K562 (cell line): ENCODE data around the gene PLK4. TPM values are rescaled to one million over a fixed set of nuclear protein-coding genes. Genes with fewer than 3 reads are reported as not detected.

Source experiments
- ATAC-seq: fragments of 200-7000 bp; cut with Tn5 transposase; 3 replicates; pipeline ENCODE4 v1.9.1; 2020; ENCODE audit warnings: moderate library complexity
- BruUV-seq: library from RNA; stranded (reverse); fragments of 400-500 nt; replicated peaks from 2 replicates; lab custom pipeline; 2021; lab: Mats Ljungman, UMichigan
- CTCF ChIA-PET: fragments of 300-600 bp; formaldehyde crosslinking; extraction: SDS; loops from one replicate; lab custom pipeline; 2021; ENCODE audit warnings: low intra/inter-chr PET ratio; lab: Yijun Ruan, JAX
- POLR2A ChIA-PET: fragments of 300-600, 350-650 bp; sonication (Branson Sonifier 250); formaldehyde crosslinking; extraction: SDS; loops from one replicate; lab custom pipeline; 2021; ENCODE audit warnings: antibody characterized with exemption, inconsistent platforms; lab: Yijun Ruan, JAX
- DNase-seq, 4 experiments: peaks; one replicate each; pipeline versions ENCODE4 v3.0.0 to v3.0.0-alpha.2; 2011 to 2018; ENCODE audit warnings: low spot score in 3 of 4, mixed read lengths in 3 of 4; ENCODE audit errors: extremely low read depth in 1 of 4
- FAIRE-seq: peaks from 2 replicates; lab custom pipeline; 2011; peaks lifted over from hg19 to GRCh38; lab: Jason Lieb, UNC
- H2AFZ ChIP-seq: 2 replicates; pipeline ENCODE4 v1.6.0; 2011; ENCODE audit warnings: low read depth, low read length, control low read depth, inconsistent platforms
- H3K27ac ChIP-seq: fragments of 200-600 bp; 3 replicates; pipeline ENCODE4 v1.8.0; 2011; ENCODE audit warnings: low read depth, mild to moderate bottlenecking, control low read depth, inconsistent platforms, low read length, moderate library complexity, mixed read lengths; ENCODE audit errors: extremely low read depth
- H3K27me3 ChIP-seq, 2 experiments: fragments of 300-600 bp in 1 of 2; 2 replicates in 1 of 2; 3 replicates in 1 of 2; pipeline versions ENCODE4 v1.6.0 to v1.8.0; 2011; ENCODE audit warnings: inconsistent platforms in 2 of 2, low read length in 2 of 2, mild to moderate bottlenecking in 1 of 2, mixed read lengths in 1 of 2, moderate library complexity in 1 of 2; ENCODE audit not compliant: control insufficient read depth in 2 of 2, insufficient read depth in 2 of 2
- H3K36me3 ChIP-seq: fragments of 300-600 bp; 3 replicates; pipeline ENCODE4 v1.8.0; 2011; ENCODE audit warnings: mild to moderate bottlenecking, low read length, inconsistent platforms; ENCODE audit not compliant: control insufficient read depth, insufficient read depth
- H3K4me1 ChIP-seq, 2 experiments: fragments of 200-600 bp in 1 of 2; replicated peaks in 1 of 2; 2 replicates in 1 of 2; 3 replicates in 1 of 2; pipeline versions ENCODE4 v1.5.1 to v1.8.0; 2011; ENCODE audit warnings: inconsistent platforms in 2 of 2, low read length in 2 of 2, mild to moderate bottlenecking in 1 of 2, mixed read lengths in 1 of 2, moderate library complexity in 1 of 2; ENCODE audit not compliant: control insufficient read depth in 2 of 2, insufficient read depth in 2 of 2
- H3K4me2 ChIP-seq: 2 replicates; pipeline ENCODE4 v1.6.1; 2011; ENCODE audit warnings: low read length, control low read depth, inconsistent platforms, mixed read lengths; ENCODE audit not compliant: insufficient read depth
- H3K4me3 ChIP-seq: fragments of 200-600 bp; sonication (generic), shearing (Covaris generic); 2 replicates; pipeline ENCODE4 v1.5.1; 2016; ENCODE audit warnings: control low read depth, inconsistent platforms
- H3K79me2 ChIP-seq: fragments of 200-600 bp; 3 replicates; pipeline ENCODE4 v1.8.0; 2011; ENCODE audit warnings: low read length, inconsistent platforms; ENCODE audit not compliant: control insufficient read depth, insufficient read depth
- H3K9ac ChIP-seq, 2 experiments: 2 replicates each; pipeline versions ENCODE4 v1.6.0 to v1.6.1; 2011; ENCODE audit warnings: low read depth in 2 of 2, low read length in 2 of 2, control low read depth in 1 of 2, inconsistent platforms in 1 of 2, mild to moderate bottlenecking in 1 of 2, mixed read lengths in 1 of 2; ENCODE audit not compliant: insufficient read depth in 1 of 2
- H3K9me1 ChIP-seq: one replicate; pipeline ENCODE4 v1.6.0; 2011; ENCODE audit warnings: inconsistent platforms, mild to moderate bottlenecking, low read length, moderate library complexity; ENCODE audit not compliant: control insufficient read depth, insufficient read depth
- H3K9me3 ChIP-seq: replicated peaks from 2 replicates; pipeline ENCODE4 v1.5.1; 2011; ENCODE audit warnings: low read depth, low read length, inconsistent platforms; ENCODE audit not compliant: control insufficient read depth, insufficient read depth
- H4K20me1 ChIP-seq: replicated peaks from 2 replicates; pipeline ENCODE4 v1.6.1; 2011; ENCODE audit warnings: low read length, inconsistent platforms, mixed read lengths; ENCODE audit not compliant: control insufficient read depth, insufficient read depth
- KLF10 ChIP-seq: fragments of 250-450 bp; sonication (Bioruptor Pico); IDR thresholded peaks from 2 replicates; pipeline ENCODE4 v1.6.1; 2021; ENCODE audit warnings: matching md5 sums
- KLF6 ChIP-seq: fragments of 250-450 bp; sonication (Bioruptor Pico); IDR thresholded peaks from 2 replicates; pipeline ENCODE4 v1.4.0; 2020; ENCODE audit warnings: mild to moderate bottlenecking, moderate library complexity, borderline replicate concordance
- MEIS2 ChIP-seq: fragments of 450-650 bp; IDR thresholded peaks from 2 replicates; pipeline ENCODE4 v1.6.1; 2014; ENCODE audit warnings: mild to moderate bottlenecking; ENCODE audit not compliant: partially characterized antibody
- NCOA6 ChIP-seq: fragments of 450-650 bp; IDR thresholded peaks from 2 replicates; pipeline ENCODE4 v1.6.1; 2017; ENCODE audit warnings: mild to moderate bottlenecking
- NFYB ChIP-seq: IDR thresholded peaks from 2 replicates; pipeline ENCODE4 v1.6.1; 2011; ENCODE audit warnings: mild to moderate bottlenecking, moderate library complexity; ENCODE audit not compliant: insufficient read length; ENCODE audit errors: extremely low read depth
- NUFIP1 ChIP-seq: fragments of 450-650 bp; IDR thresholded peaks from 2 replicates; pipeline ENCODE4 v1.6.1; 2018; ENCODE audit not compliant: partially characterized antibody
- PHB2 ChIP-seq: fragments of 450-650 bp; IDR thresholded peaks from 2 replicates; pipeline ENCODE4 v1.6.1; 2017; ENCODE audit warnings: low read depth
- RBM15 ChIP-seq: fragments of 200-400 bp; formaldehyde crosslinking; IDR thresholded peaks from 2 replicates; pipeline ENCODE4 v1.6.1; 2018; ENCODE audit warnings: mild to moderate bottlenecking, low read length, moderate library complexity; ENCODE audit not compliant: insufficient read depth
- SPI1 ChIP-seq: IDR thresholded peaks from 2 replicates; pipeline ENCODE4 v1.6.1; 2011; ENCODE audit warnings: low read depth, low read length, control low read depth, borderline replicate concordance
- SRSF7 ChIP-seq: fragments of 200-400 bp; formaldehyde crosslinking; optimal IDR thresholded peaks from 2 replicates; pipeline ENCODE3; 2017; ENCODE audit warnings: mild to moderate bottlenecking, low read depth, low read length
- STAT5B ChIP-seq: fragments of 250-450 bp; sonication (Bioruptor Pico); IDR thresholded peaks from 2 replicates; pipeline ENCODE4 v1.8.0; 2021; ENCODE audit warnings: mild to moderate bottlenecking, inconsistent platforms
- ZFX ChIP-seq: sonication (generic); formaldehyde crosslinking; IDR thresholded peaks from 2 replicates; pipeline ENCODE4 v1.8.0; 2022; ENCODE audit warnings: mild to moderate bottlenecking, missing genetic modification reagents, moderate library complexity
- ZNF668 ChIP-seq: fragments of 250-450 bp; sonication (Bioruptor Pico); IDR thresholded peaks from 2 replicates; pipeline ENCODE4 v1.8.0; 2022; ENCODE audit warnings: mild to moderate bottlenecking, inconsistent platforms
- WGBS: fragments of 100-300 bp; shearing (Covaris generic); methylation state at CpG from one replicate; pipeline ENCODE4 v1.1.6; 2016; ENCODE audit warnings: low coverage, mixed read lengths; ENCODE audit not compliant: insufficient coverage; ENCODE audit errors: missing lambda C conversion rate; 5-methylcytosine and 5-hydroxymethylcytosine counted together
- in situ Hi-C: fragments of 300-500 bp; cut with MboI; formaldehyde crosslinking; loops from 4 replicates; pipeline ENCODE4 v1.15.0; 2018; ENCODE audit warnings: inconsistent platforms, mixed read lengths
- intact Hi-C: fragments of 100-400 bp; cut with micrococcal nuclease; formaldehyde crosslinking; loops from 2 replicates; pipeline ENCODE4 v1.14.2; 2022
- polyA plus RNA-seq, 8 experiments: library from polyadenylated mRNA; depleted of rRNA in 4 of 8; stranded (reverse) in 5 of 8; unstranded in 3 of 8; fragments of >200 nt; fragmentation: Nextera tagmentation in 2 of 8; fragmentation: Illumina TruSeq in 1 of 8; extraction: Ambion mirVana in 2 of 8; extraction: Trizol in 1 of 8; gene quantifications; 2 replicates each; pipeline versions ENCODE4 v1.2.1 to v1.2.3, GENCODE V29; 2011 to 2014; ENCODE audit warnings: inconsistent platforms in 1 of 8, missing spikeins in 1 of 8
- total RNA-seq, 7 experiments: library from RNA; depleted of rRNA in 6 of 7; stranded (reverse); fragments of >200 nt in 6 of 7; fragmentation: Illumina TruSeq in 2 of 7; extraction: Trizol in 2 of 7; gene quantifications; 2 replicates each; pipeline versions ENCODE4 v1.2.1 to v1.2.3, GENCODE V29; 2011 to 2021; ENCODE audit warnings: low replicate concordance in 1 of 7
- TF ChIP-seq, protein P1 (sequence below): fragments of 450-650 bp; IDR thresholded peaks from 2 replicates; pipeline ENCODE4 v1.6.1; 2018; ENCODE audit not compliant: partially characterized antibody
- TF ChIP-seq, protein P2 (sequence below), 2 experiments: IDR thresholded peaks in 1 of 2; conservative IDR thresholded peaks in 1 of 2; 2 replicates each; pipeline ENCODE4 v1.6.1; 2016; ENCODE audit warnings: low read depth in 2 of 2, mild to moderate bottlenecking in 1 of 2, missing compliant biosample characterization in 1 of 2, missing genetic modification characterization in 1 of 2, moderate library complexity in 1 of 2

The PLK4 gene
- total and polyA plus RNA-seq, 9 of the 15 experiments (the other 6 are each of a cell fraction or from before 2014, with no cell fraction given) = 16.2 to 95.3 (median 54.3) TPM

DNA sequence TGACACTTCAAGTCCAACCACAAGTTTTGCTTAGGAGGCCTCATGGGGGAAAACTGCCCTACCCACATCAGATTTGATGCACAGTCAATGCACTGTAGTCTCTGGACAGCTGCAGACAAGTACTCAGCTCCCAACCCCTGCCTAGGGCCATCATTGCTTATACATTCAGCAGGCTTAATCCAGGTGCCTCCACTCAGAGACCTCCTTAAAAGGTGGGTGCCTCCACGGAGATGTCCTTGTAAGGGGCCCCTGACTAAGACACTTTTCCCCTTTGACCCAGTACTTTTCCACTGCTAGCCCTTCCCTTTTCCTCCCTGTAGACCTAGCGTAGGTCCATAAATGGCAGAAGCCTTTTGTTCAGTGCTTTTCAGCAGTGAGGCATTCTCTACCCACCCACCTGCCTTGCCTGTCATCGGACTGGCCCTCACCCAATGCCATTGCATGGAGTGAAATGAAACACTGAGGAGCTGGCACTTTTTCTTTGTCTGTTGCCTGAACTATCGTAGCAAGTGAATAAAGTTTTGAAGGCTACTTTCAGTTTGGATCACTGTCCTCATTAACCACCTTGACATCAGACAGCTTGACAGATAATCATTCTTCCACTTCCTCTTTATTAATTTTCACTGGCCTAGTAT is 23.8 kb upstream of the PLK4 start:
- Histone ChIP-seq H3K9ac (no peak overlapping the region), H3K4me1 (no peaks in the 10 kb centered on the region; a peak in 1 of 5 replicates), H4K20me1 (no peaks in the 10 kb centered on the region), H3K36me3 (no peaks in the 10 kb centered on the region), H3K27me3 (no peaks in the 10 kb centered on the region), H3K9me1 (no peaks in the 10 kb centered on the region), H3K4me3 (no peak overlapping the region), H3K4me2 (no peak overlapping the region), H3K27ac (no peak overlapping the region), H3K79me2 (no peaks in the 10 kb centered on the region; the same call in 2 of the 3 replicates), H2AFZ (no peak overlapping the region), H3K9me3 (peaks cover 2% of the 10 kb centered on the region)
- BruUV-seq = no TSS peak
- DNase-seq = no peak
- ATAC-seq = no peak; the same call in 2 of the 3 replicates
- CTCF ChIA-PET = no interaction called here
- no peak for FAIRE-seq
- in situ Hi-C loops (no loop called here), intact Hi-C loops (no loop called here)
- 49% methylated on average over 4 of the region's 4 CpGs for WGBS
- POLR2A ChIA-PET = no interaction called here
- peak; percentile 71 for TF ChIP-seq MEIS2
- TF ChIP-seq, protein P1, sequence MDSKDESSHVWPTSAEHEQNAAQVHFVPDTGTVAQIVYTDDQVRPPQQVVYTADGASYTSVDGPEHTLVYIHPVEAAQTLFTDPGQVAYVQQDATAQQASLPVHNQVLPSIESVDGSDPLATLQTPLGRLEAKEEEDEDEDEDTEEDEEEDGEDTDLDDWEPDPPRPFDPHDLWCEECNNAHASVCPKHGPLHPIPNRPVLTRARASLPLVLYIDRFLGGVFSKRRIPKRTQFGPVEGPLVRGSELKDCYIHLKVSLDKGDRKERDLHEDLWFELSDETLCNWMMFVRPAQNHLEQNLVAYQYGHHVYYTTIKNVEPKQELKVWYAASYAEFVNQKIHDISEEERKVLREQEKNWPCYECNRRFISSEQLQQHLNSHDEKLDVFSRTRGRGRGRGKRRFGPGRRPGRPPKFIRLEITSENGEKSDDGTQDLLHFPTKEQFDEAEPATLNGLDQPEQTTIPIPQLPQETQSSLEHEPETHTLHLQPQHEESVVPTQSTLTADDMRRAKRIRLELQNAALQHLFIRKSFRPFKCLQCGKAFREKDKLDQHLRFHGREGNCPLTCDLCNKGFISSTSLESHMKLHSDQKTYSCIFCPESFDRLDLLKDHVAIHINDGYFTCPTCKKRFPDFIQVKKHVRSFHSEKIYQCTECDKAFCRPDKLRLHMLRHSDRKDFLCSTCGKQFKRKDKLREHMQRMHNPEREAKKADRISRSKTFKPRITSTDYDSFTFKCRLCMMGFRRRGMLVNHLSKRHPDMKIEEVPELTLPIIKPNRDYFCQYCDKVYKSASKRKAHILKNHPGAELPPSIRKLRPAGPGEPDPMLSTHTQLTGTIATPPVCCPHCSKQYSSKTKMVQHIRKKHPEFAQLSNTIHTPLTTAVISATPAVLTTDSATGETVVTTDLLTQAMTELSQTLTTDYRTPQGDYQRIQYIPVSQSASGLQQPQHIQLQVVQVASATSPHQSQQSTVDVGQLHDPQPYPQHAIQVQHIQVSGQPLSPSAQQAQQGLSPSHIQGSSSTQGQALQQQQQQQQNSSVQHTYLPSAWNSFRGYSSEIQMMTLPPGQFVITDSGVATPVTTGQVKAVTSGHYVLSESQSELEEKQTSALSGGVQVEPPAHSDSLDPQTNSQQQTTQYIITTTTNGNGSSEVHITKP = no peak
- TF ChIP-seq PHB2 = no peak
- no peak for TF ChIP-seq RBM15
- TF ChIP-seq ZNF668 (CRISPR knock-in tag) = no peak
- no peak for TF ChIP-seq NFYB
- TF ChIP-seq ZFX (CRISPR knock-in tag) = peak; percentile 14; the same call in 1 of the 2 replicates
- no peak for TF ChIP-seq SRSF7
- TF ChIP-seq, protein P2, sequence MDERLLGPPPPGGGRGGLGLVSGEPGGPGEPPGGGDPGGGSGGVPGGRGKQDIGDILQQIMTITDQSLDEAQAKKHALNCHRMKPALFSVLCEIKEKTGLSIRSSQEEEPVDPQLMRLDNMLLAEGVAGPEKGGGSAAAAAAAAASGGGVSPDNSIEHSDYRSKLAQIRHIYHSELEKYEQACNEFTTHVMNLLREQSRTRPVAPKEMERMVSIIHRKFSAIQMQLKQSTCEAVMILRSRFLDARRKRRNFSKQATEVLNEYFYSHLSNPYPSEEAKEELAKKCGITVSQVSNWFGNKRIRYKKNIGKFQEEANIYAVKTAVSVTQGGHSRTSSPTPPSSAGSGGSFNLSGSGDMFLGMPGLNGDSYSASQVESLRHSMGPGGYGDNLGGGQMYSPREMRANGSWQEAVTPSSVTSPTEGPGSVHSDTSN (CRISPR knock-in tag; IDR thresholded peaks at IDR 0.05; ENCODE audit: low read depth) = no peak
- TF ChIP-seq, protein P2 (tag; conservative IDR thresholded peaks at IDR 0.05; ENCODE audit: low read depth) = peak; percentile 67
- TF ChIP-seq SPI1 = peak; percentile 45; the same call in 1 of the 2 replicates
- TF ChIP-seq NCOA6 = no peak
- no peak for TF ChIP-seq KLF10 (CRISPR knock-in tag)
- TF ChIP-seq NUFIP1 = no peak
- no peak for TF ChIP-seq KLF6 (CRISPR knock-in tag)
- no peak for TF ChIP-seq STAT5B (CRISPR knock-in tag)
